Fibroblast of lung (primary cell): Measurements from ENCODE around the gene LMOD3. TPM values are rescaled to one million over a fixed set of nuclear protein-coding genes. Genes with fewer than 3 reads are reported as not detected.

ENCODE experiments used
- DNase-seq, 2 donors: peaks; one replicate each; pipeline versions ENCODE4 v3.0.0 to v3.0.0-alpha.2; 2010; ENCODE audit warnings: low read depth in 2 of 2
- H2AFZ ChIP-seq: 2 replicates; pipeline ENCODE4 v1.5.1; 2012; ENCODE audit warnings: low read length, control low read depth, inconsistent platforms
- H3K27ac ChIP-seq: 2 replicates; pipeline ENCODE4 v1.5.1; 2011; ENCODE audit warnings: low read length, control low read depth; ENCODE audit not compliant: insufficient read depth
- H3K27me3 ChIP-seq: 2 replicates; pipeline ENCODE4 v1.5.1; 2011; ENCODE audit warnings: mild to moderate bottlenecking, low read length; ENCODE audit not compliant: control insufficient read depth, insufficient read depth
- H3K36me3 ChIP-seq: 2 replicates; pipeline ENCODE4 v1.5.1; 2011; ENCODE audit warnings: low read length; ENCODE audit not compliant: control insufficient read depth, insufficient read depth
- H3K4me1 ChIP-seq: 2 replicates; pipeline ENCODE4 v1.5.1; 2011; ENCODE audit warnings: low read length; ENCODE audit not compliant: control insufficient read depth, insufficient read depth; ENCODE audit errors: extremely low read depth
- H3K4me2 ChIP-seq: 2 replicates; pipeline ENCODE4 v1.5.1; 2011; ENCODE audit warnings: low read length, control low read depth; ENCODE audit not compliant: insufficient read depth; ENCODE audit errors: extremely low read depth
- H3K4me3 ChIP-seq, 4 experiments: fragments of 200-600 bp in 1 of 4; sonication (generic) in 1 of 4; replicated peaks in 1 of 4; 2 replicates each; pipeline ENCODE4 v1.5.1; 2011 to 2016; ENCODE audit warnings: low read length in 4 of 4, low read depth in 3 of 4, mild to moderate bottlenecking in 3 of 4, control low read depth in 2 of 4, inconsistent platforms in 1 of 4, mixed read lengths in 1 of 4; ENCODE audit not compliant: insufficient read depth in 1 of 4; ENCODE audit errors: control extremely low read depth in 1 of 4
- H3K79me2 ChIP-seq: 2 replicates; pipeline ENCODE4 v1.5.1; 2012; ENCODE audit warnings: mild to moderate bottlenecking, low read length, inconsistent platforms; ENCODE audit not compliant: control insufficient read depth, insufficient read depth
- H3K9ac ChIP-seq: 2 replicates; pipeline ENCODE4 v1.5.1; 2011; ENCODE audit warnings: mild to moderate bottlenecking, low read length, control low read depth; ENCODE audit not compliant: insufficient read depth
- H3K9me3 ChIP-seq: 2 replicates; pipeline ENCODE4 v1.5.1; 2012; ENCODE audit warnings: low read depth, low read length; ENCODE audit not compliant: control insufficient read depth, insufficient read depth
- H4K20me1 ChIP-seq: 2 replicates; pipeline ENCODE4 v1.5.1; 2011; ENCODE audit warnings: low read length; ENCODE audit not compliant: control insufficient read depth, insufficient read depth; ENCODE audit errors: extremely low read depth
- CTCF ChIP-seq, 2 donors: IDR thresholded peaks in 1 of 2; conservative IDR thresholded peaks in 1 of 2; 1 replicate in 1 of 2; 2 replicates in 1 of 2; pipeline ENCODE4 v1.5.1; 2011 to 2012; ENCODE audit warnings: low read length in 2 of 2, control low read depth in 1 of 2, inconsistent platforms in 1 of 2, low read depth in 1 of 2, mild to moderate bottlenecking in 1 of 2
- EZH2 ChIP-seq: IDR thresholded peaks from 2 replicates; pipeline ENCODE4 v1.5.1; 2012; ENCODE audit warnings: low read length, control low read depth, mild to moderate bottlenecking; ENCODE audit errors: missing control alignments
- polyA plus RNA-seq, 2 donors: library from polyadenylated mRNA; depleted of rRNA in 1 of 2; stranded (reverse) in 1 of 2; unstranded in 1 of 2; fragments of >200 nt; gene quantifications; 2 replicates each; pipeline ENCODE4 v1.2.1, GENCODE V29; 2011 to 2012; ENCODE audit warnings: missing spikeins in 1 of 2
- total RNA-seq: library from RNA; depleted of rRNA; stranded (reverse); fragments of >200 nt; gene quantifications from 2 replicates; pipeline ENCODE4 v1.2.1, GENCODE V29; 2014

The LMOD3 gene
- total and polyA plus RNA-seq, 2 donors (not counting 1 experiment from before 2014, with no cell fraction given), result 0.20 to 4.0 TPM

GRCh38 chr3:69130689-69131088 is 8.3 kb upstream of the LMOD3 start:
- H4K20me1 ChIP-seq, result no peaks in the 10 kb centered on the region
- H3K4me3 ChIP-seq, result no peak overlapping the region
- no peak overlapping the region for H3K9ac ChIP-seq
- H3K27ac ChIP-seq, result no peak overlapping the region
- TF ChIP-seq CTCF (conservative IDR thresholded peaks at IDR 0.05 in 1 of 2, IDR thresholded peaks at IDR 0.05 in 1 of 2; ENCODE audit: low read depth in 1 of 2, low read length in 2 of 2) (no peak), EZH2 (no peak)
- DNase-seq, result no peak
- no peaks in the 10 kb centered on the region for H3K79me2 ChIP-seq
- no peaks in the 10 kb centered on the region for H3K27me3 ChIP-seq
- H3K9me3 ChIP-seq, result no peaks in the 10 kb centered on the region
- no peak overlapping the region for H2AFZ ChIP-seq
- H3K4me1 ChIP-seq, result no peaks in the 10 kb centered on the region
- H3K36me3 ChIP-seq, result no peaks in the 10 kb centered on the region
- H3K4me2 ChIP-seq, result no peak overlapping the region

- Histone ChIP-seq H4K20me1 (no peaks in the 10 kb centered on the region), H3K4me1 (no peaks in the 10 kb centered on the region), H3K27me3 (no peaks in the 10 kb centered on the region), H3K9ac (no peak overlapping the region), H3K4me3 (no peak overlapping the region), H3K27ac (no peak overlapping the region), H3K4me2 (no peak overlapping the region), H2AFZ (no peak overlapping the region), H3K36me3 (no peaks in the 10 kb centered on the region), H3K9me3 (no peaks in the 10 kb centered on the region), H3K79me2 (no peaks in the 10 kb centered on the region)
- no peak for TF ChIP-seq EZH2
- TF ChIP-seq CTCF (conservative IDR thresholded peaks at IDR 0.05 in 1 of 2, IDR thresholded peaks at IDR 0.05 in 1 of 2; ENCODE audit: low read depth in 1 of 2, low read length in 2 of 2), result no peak
- peak in 1 of 2 donors; percentile 91 for DNase-seq
Measured at GRCh38 chr3:69129531-69129930, 7.1 kb upstream of the LMOD3 start.

GRCh38 chr3:69128509-69128908 is 6.1 kb upstream of the LMOD3 start:
- Histone ChIP-seq H4K20me1 (no peaks in the 10 kb centered on the region), H3K27me3 (no peaks in the 10 kb centered on the region), H3K27ac (no peak overlapping the region), H3K36me3 (no peaks in the 10 kb centered on the region), H3K9ac (no peak overlapping the region), H2AFZ (no peak overlapping the region), H3K4me1 (no peaks in the 10 kb centered on the region), H3K4me2 (no peak overlapping the region), H3K79me2 (no peaks in the 10 kb centered on the region), H3K4me3 (no peak overlapping the region), H3K9me3 (no peaks in the 10 kb centered on the region)
- TF ChIP-seq EZH2, result no peak
- TF ChIP-seq CTCF (conservative IDR thresholded peaks at IDR 0.05 in 1 of 2, IDR thresholded peaks at IDR 0.05 in 1 of 2; ENCODE audit: low read depth in 1 of 2, low read length in 2 of 2), result no peak
- DNase-seq, result no peak
